HG02840 (cell line): ENCODE measurements around the gene TPK1.

Experiments used
- ATAC-seq: cut with Tn5 transposase; IDR thresholded peaks from one replicate; pipeline ENCODE4 v1.9.1; 2021; ENCODE audit warnings: mild to moderate bottlenecking, moderate library complexity, moderate number of reproducible peaks; ENCODE audit not compliant: unreplicated experiment, low FRiP score

TPK1 gene

DNA sequence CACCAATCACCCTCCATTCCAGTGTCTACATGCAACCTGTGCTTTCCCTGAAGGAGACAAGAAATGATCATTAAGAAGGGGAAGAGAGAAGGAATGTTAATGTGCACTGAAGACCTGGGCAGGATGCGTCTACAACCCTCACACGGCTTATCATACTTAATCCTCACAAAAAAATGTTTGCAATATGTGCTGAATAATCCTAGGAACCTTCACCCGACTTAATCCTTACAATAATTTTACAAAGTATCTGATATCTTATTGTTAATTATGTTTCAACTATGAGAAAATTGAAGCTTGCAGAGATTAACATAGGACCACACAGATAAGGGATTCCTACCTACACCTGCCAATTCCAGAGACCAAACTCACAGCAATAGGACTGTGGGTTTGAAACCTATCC lies 287.3 kb downstream of the TPK1 start:
- ATAC-seq = no peak

- no peak for ATAC-seq
Measured at GRCh38 chr7:144547888-144548287, 288.0 kb downstream of the TPK1 start.

- ATAC-seq = no peak
Measured at GRCh38 chr7:144546782-144547181, 289.1 kb downstream of the TPK1 start.

- no peak for ATAC-seq
Measured at GRCh38 chr7:144545330-144545729, 290.5 kb downstream of the TPK1 start.

GRCh38 chr7:144534655-144535395 lies 301.0 kb downstream of the TPK1 start:
- no peak for ATAC-seq

GRCh38 chr7:144534196-144534595 lies 301.7 kb downstream of the TPK1 start:
- no peak for ATAC-seq

DNA sequence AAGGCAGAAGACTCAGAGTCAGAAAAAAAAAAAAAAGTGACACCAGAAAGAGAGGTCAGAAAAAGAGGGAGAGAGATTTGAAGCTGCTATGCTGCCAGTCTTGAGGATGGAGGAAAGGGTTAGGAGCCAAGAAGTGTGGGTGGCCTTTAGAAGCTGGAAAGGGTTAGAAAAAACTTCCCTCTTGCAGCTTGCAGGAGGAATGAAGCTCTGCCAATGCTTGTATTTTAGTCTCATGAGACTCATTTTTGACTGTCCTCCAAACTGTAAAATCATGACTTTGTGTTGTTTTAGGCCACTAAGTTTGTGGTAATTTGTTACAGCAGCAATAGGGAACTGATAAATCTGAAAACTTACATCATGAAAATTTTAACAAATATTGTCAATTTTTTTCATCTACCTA lies 304.7 kb downstream of the TPK1 start:
- no peak for ATAC-seq

DNA sequence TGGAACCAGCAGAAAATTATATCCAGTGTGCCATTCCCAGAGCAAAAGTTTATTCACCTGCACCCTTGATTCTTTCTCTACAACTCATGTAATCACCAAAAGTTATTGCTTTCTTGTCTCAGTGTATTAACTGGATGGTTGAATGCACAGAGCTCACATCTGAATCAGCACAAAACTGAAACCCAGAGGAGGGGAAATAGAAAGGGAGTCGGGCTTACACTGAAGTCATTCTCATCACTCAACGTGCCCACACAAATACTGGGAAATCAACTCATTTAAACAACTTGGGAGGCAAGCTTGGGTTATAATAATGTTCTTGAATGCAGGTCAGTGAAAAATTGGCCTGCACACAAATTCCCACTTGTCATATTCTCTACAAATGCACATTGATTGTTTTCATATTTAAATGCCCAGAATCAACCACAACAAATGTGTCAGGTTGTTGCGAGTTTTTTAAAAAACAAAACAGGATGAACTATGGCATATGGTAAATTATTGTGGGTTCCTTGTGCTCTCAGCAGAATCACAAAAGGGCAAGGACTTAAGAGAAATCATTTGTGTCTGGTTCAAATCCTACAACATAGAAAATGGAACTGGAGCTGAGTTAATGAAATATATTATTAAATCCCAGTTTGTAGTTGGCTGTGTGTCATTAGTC lies 306.5 kb downstream of the TPK1 start:
- ATAC-seq = peak; percentile 98

GRCh38 chr7:144528536-144529045 lies 307.3 kb downstream of the TPK1 start:
- ATAC-seq = no peak

GRCh38 chr7:144527051-144527471 lies 308.8 kb downstream of the TPK1 start:
- ATAC-seq = no peak

GRCh38 chr7:144525956-144526355 lies 309.9 kb downstream of the TPK1 start:
- no peak for ATAC-seq

GRCh38 chr7:144524271-144524670 lies 311.6 kb downstream of the TPK1 start:
- ATAC-seq = no peak

DNA sequence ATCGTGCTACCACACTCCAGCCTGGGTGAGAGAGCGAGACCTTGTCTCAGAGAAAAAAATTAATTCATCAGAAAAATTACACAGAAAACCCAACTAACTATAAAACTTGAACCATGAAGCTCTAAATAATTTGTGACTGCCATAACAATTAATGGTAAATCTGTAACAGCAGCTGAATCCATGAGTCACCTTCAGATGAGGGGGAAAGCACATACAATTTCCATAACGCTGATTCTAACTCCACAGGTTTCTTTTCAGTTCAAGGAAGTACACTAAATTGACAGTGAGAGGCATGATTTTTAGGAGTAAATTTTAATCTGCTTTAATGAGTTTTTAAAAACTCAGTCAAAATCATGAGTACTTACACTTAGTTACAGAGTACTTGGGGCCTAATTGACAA lies 312.2 kb downstream of the TPK1 start:
- no peak for ATAC-seq

DNA sequence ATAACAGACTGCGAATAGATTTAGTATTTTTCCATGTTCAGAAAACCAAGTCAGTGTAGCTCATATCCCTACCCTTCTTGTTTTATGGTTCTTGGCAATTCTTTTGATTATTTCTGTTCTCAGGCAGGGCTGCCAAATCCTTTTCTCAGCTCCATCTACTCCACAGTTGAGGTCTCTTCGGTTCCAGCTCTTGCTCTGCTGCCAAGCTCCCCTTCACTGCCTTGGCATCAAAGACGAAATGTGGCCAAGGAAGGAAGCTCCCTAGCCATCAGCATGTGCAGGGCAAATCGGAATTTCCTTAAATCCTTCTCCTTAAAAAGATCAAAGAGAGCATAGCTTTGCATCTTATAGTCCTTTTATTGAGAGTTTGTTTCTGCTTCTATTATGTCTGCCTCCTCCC lies 315.9 kb downstream of the TPK1 start:
- ATAC-seq = no peak

GRCh38 chr7:144518360-144518759 lies 317.5 kb downstream of the TPK1 start:
- no peak for ATAC-seq

DNA sequence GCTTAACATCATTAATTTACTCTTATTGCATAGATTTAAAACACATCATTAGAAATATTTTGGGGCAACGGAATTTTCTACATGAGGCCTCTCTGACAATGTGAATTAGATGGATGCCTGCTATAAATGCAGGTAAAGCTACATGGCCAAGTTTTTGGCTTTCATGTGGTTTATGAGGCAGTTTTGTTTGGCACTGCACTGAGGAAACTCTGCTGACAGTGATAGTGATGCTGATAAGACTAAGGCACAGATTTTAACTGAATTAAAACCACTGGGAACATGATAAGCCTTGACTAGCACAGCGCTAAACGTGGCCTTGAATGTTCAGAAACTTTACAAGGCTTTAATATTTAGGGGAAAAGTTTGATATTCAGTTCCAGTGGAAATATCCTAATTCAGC lies 318.1 kb downstream of the TPK1 start:
- no peak for ATAC-seq

DNA sequence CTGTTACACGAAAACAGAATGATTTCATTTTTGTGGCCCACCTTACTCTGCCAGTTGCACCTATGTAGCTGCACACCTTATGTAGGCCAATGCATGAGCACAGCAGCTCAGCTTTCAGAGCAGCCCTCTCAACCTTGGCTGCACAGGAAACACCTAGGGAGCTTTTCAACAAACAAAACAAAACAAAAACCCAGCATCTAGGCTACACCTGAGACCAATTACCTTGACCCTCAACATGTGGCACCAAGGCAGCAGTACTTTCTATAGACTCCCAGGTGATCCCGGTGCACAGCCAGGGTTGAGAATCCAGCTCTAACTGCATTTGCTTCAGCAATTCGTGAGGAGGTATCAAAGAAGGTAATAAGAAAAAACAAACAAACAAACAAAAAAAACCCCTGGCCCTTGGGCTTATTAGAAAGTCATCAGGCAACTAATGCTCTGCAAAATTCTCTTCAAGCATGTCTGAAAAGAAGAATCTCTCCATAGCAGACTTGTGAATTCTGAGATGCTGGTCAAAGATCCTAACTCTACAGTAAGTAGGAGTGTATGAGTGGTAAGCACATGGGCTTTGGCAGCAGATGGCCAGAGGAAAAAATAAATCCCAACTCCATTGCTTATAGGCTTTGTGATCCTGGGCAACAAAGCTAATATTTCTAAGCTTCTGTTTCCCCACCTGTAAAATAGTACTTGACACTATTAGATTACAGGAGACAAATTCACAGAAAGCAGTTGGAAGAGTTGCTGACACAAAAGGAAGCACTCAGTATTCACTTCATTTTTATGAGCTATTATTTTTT lies 318.9 kb downstream of the TPK1 start:
- ATAC-seq = no peak

DNA sequence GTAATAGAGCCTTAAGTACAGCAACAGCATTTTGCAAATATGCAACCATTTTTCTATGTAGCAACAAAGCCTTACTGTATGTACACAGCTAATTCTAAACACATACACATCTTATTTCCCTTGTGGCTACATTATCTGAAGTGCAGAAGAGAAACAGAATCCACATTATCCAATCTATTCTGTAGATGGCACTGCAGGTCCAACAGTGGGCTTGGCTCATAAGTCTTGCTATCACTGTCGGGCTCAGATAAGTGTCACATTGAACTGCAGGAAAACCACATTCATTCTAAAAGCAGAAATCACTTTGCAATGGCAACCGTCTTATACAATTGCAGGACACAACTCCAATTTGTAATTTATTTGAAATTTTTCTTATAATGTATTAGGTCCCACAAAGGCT lies 322.5 kb downstream of the TPK1 start:
- ATAC-seq = no peak

DNA sequence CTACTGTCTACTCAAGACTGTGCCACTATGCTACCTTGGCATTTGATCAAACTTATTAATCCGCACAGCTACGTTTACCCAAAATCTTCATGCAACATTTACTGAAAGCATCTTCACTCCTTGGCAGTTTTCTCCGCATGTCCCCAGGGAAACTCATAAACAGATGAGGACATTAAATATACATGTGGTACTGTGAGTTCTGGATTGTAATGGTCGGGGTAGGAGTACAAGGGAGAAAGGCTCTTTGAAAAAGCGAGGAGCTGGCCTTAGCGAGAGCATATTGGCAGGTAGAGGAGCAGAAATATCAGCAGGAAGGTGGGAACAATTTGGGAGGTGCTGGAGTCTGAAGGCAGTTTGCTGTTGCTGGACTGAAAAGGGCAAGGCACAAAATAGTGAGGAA lies 325.2 kb downstream of the TPK1 start:
- ATAC-seq = no peak

DNA sequence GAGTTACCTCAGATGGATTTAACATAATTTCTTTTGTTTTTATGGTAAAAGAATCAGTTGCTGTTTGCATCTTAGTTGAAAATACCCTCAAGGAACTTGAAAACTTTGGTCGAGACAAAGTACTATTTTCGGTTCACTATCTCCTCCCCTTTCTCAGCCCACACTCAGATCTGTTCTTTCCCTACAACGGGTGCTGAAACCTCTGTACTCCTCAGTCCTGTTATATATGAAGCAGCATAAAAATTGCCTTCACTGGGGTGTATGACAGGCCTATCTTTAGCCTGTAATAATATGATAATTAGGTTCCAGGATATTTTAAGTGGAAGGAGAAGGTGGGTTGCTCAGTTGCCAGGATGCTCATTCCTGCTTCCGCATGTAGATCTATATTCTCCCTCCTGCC lies 327.2 kb downstream of the TPK1 start:
- peak; percentile 65 for ATAC-seq

DNA sequence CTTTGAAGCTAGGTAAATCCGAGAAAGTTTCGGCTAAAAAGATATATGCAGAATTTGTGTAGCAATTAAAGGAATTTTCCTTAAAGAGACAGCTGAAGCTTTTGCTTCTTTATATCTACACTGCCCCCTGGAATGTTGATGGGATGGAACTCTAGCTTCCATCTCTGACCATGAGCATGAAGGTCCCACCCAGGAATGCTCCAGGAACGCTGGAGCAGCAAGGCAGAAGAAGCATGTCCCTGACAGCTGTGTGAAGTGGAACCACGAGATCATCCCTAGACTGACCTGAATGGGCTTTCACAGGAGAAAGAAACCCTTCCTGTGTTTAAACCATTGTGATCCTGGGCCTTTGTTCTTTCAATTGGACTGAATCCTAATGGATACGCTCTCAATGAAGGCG lies 332.6 kb downstream of the TPK1 start:
- ATAC-seq = no peak
